HepG2 (cell line): Measurements from ENCODE around the gene PIP4K2B. TPM values are rescaled to one million over a fixed set of nuclear protein-coding genes. Genes with fewer than 3 reads are reported as not detected.

Experiments
- MBD4 ChIP-seq: IDR thresholded peaks from 2 replicates; pipeline ENCODE4 v1.6.1; 2012; ENCODE audit warnings: low read length, inconsistent platforms, borderline replicate concordance
- NBN ChIP-seq: fragments of 450-650 bp; conservative IDR thresholded peaks from 2 replicates; pipeline ENCODE4 v1.6.1; 2017
- RELA ChIP-seq: sonication (generic); formaldehyde crosslinking; IDR thresholded peaks from 2 replicates; pipeline ENCODE4 v1.4.0; 2020; ENCODE audit warnings: missing genetic modification reagents
- SALL1 ChIP-seq: sonication (generic); formaldehyde crosslinking; IDR thresholded peaks from 2 replicates; pipeline ENCODE4 v1.8.0; 2022; ENCODE audit warnings: mild to moderate bottlenecking, missing genetic modification reagents
- ZBTB42 ChIP-seq: sonication (generic); formaldehyde crosslinking; IDR thresholded peaks from 2 replicates; pipeline ENCODE4 v1.5.0; 2020; ENCODE audit warnings: mild to moderate bottlenecking, missing genetic modification reagents
- ZFP36 ChIP-seq: fragments of 150-350 bp; IDR thresholded peaks from 2 replicates; pipeline ENCODE4 v1.6.1; 2018; ENCODE audit warnings: borderline replicate concordance, low read length, low read depth; ENCODE audit not compliant: partially characterized antibody
- ZNF737 ChIP-seq: sonication (generic); formaldehyde crosslinking; IDR thresholded peaks from 2 replicates; pipeline ENCODE4 v1.5.0; 2020; ENCODE audit warnings: missing genetic modification reagents, mild to moderate bottlenecking, borderline replicate concordance
- polyA plus RNA-seq, 8 experiments: library from polyadenylated mRNA; depleted of rRNA in 3 of 8; stranded (reverse) in 7 of 8; unstranded in 1 of 8; fragments of >200 nt; fragmentation: Illumina TruSeq in 4 of 8; extraction: Trizol in 4 of 8; gene quantifications; 2 replicates each; pipeline versions ENCODE4 v1.2.1 to v1.2.3, GENCODE V29; 2011 to 2016; ENCODE audit warnings: low read depth in 4 of 8, missing spikeins in 1 of 8, mixed read lengths in 1 of 8; ENCODE audit not compliant: insufficient read depth in 1 of 8
- total RNA-seq, 5 experiments: library from RNA; depleted of rRNA; stranded (reverse); fragments of >200 nt; fragmentation: Illumina TruSeq; extraction: Trizol; gene quantifications; 2 replicates each; pipeline ENCODE4 v1.2.3, GENCODE V29; 2016; ENCODE audit warnings: low read depth in 1 of 5
- TF ChIP-seq, protein P1 (sequence below): sonication (generic); formaldehyde crosslinking; IDR thresholded peaks from 2 replicates; pipeline ENCODE4 v1.4.0; 2020; ENCODE audit warnings: missing genetic modification reagents
- TF ChIP-seq, protein P2 (sequence below): sonication (generic); formaldehyde crosslinking; IDR thresholded peaks from 2 replicates; pipeline ENCODE4 v1.5.0; 2020; ENCODE audit warnings: missing genetic modification reagents
- TF ChIP-seq, protein P3 (sequence below): sonication (generic); formaldehyde crosslinking; IDR thresholded peaks from 2 replicates; pipeline ENCODE4 v1.4.0; 2020; ENCODE audit warnings: missing genetic modification reagents, borderline replicate concordance

PIP4K2B gene
- total and polyA plus RNA-seq, 2 of the 13 experiments (the other 11 are each of a cell fraction or from before 2014, with no cell fraction given) = 20.4 to 54.0 TPM

DNA sequence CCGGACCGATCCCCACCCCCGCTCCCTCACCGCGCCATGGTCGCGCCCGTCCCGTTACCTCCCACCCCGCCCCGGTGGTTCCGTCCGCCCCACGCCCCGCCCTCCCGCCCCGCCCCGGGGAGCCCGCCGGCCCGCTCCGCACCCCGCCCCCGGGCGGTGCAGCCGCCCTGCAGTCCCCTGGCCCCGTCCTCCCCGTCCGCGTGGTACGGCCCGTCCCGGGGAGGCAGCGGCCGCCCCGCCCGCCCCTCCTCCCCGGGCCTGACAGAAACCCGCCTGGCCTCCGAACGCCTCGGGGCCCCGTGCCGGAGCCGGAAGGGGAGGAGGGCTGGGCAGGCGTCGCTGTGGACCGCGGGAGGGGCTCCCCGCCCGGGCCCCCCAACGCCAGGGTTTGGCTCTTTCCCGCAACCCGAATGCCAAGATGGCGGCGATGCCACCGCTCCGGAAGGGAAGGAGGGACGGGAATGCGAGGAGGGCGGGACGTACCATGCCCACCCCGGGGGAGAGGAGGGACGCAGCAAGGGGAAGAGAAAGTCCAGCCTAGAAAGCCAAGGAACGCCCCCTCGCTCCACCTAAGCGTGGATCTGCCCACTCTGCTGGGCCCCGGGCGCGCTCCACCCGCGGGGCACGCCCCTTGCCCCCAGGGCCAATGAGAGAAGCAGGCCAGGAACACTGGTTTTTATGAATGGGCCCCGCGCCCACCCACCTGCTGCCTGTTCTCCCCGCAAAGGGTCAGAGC is at the start of gene PIP4K2B (continued):
- TF ChIP-seq, protein P1, sequence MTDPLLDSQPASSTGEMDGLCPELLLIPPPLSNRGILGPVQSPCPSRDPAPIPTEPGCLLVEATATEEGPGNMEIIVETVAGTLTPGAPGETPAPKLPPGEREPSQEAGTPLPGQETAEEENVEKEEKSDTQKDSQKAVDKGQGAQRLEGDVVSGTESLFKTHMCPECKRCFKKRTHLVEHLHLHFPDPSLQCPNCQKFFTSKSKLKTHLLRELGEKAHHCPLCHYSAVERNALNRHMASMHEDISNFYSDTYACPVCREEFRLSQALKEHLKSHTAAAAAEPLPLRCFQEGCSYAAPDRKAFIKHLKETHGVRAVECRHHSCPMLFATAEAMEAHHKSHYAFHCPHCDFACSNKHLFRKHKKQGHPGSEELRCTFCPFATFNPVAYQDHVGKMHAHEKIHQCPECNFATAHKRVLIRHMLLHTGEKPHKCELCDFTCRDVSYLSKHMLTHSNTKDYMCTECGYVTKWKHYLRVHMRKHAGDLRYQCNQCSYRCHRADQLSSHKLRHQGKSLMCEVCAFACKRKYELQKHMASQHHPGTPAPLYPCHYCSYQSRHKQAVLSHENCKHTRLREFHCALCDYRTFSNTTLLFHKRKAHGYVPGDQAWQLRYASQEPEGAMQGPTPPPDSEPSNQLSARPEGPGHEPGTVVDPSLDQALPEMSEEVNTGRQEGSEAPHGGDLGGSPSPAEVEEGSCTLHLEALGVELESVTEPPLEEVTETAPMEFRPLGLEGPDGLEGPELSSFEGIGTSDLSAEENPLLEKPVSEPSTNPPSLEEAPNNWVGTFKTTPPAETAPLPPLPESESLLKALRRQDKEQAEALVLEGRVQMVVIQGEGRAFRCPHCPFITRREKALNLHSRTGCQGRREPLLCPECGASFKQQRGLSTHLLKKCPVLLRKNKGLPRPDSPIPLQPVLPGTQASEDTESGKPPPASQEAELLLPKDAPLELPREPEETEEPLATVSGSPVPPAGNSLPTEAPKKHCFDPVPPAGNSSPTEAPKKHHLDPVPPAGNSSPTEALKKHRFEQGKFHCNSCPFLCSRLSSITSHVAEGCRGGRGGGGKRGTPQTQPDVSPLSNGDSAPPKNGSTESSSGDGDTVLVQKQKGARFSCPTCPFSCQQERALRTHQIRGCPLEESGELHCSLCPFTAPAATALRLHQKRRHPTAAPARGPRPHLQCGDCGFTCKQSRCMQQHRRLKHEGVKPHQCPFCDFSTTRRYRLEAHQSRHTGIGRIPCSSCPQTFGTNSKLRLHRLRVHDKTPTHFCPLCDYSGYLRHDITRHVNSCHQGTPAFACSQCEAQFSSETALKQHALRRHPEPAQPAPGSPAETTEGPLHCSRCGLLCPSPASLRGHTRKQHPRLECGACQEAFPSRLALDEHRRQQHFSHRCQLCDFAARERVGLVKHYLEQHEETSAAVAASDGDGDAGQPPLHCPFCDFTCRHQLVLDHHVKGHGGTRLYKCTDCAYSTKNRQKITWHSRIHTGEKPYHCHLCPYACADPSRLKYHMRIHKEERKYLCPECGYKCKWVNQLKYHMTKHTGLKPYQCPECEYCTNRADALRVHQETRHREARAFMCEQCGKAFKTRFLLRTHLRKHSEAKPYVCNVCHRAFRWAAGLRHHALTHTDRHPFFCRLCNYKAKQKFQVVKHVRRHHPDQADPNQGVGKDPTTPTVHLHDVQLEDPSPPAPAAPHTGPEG (CRISPR knock-in tag) = peak; percentile 44; the same call in 1 of the 2 replicates
- TF ChIP-seq, protein P2, sequence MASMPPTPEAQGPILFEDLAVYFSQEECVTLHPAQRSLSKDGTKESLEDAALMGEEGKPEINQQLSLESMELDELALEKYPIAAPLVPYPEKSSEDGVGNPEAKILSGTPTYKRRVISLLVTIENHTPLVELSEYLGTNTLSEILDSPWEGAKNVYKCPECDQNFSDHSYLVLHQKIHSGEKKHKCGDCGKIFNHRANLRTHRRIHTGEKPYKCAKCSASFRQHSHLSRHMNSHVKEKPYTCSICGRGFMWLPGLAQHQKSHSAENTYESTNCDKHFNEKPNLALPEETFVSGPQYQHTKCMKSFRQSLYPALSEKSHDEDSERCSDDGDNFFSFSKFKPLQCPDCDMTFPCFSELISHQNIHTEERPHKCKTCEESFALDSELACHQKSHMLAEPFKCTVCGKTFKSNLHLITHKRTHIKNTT (CRISPR knock-in tag) = no peak
- TF ChIP-seq SALL1 (CRISPR knock-in tag) = peak; percentile 88; the same call in 1 of the 2 replicates
- TF ChIP-seq MBD4 = no peak
- TF ChIP-seq ZBTB42 (CRISPR knock-in tag) = no peak
- no peak for TF ChIP-seq NBN
- no peak for TF ChIP-seq ZNF737
- TF ChIP-seq RELA = 0 out of 2 replicates have a peak, but pooled peaks have one; percentile 48
- TF ChIP-seq, protein P3, sequence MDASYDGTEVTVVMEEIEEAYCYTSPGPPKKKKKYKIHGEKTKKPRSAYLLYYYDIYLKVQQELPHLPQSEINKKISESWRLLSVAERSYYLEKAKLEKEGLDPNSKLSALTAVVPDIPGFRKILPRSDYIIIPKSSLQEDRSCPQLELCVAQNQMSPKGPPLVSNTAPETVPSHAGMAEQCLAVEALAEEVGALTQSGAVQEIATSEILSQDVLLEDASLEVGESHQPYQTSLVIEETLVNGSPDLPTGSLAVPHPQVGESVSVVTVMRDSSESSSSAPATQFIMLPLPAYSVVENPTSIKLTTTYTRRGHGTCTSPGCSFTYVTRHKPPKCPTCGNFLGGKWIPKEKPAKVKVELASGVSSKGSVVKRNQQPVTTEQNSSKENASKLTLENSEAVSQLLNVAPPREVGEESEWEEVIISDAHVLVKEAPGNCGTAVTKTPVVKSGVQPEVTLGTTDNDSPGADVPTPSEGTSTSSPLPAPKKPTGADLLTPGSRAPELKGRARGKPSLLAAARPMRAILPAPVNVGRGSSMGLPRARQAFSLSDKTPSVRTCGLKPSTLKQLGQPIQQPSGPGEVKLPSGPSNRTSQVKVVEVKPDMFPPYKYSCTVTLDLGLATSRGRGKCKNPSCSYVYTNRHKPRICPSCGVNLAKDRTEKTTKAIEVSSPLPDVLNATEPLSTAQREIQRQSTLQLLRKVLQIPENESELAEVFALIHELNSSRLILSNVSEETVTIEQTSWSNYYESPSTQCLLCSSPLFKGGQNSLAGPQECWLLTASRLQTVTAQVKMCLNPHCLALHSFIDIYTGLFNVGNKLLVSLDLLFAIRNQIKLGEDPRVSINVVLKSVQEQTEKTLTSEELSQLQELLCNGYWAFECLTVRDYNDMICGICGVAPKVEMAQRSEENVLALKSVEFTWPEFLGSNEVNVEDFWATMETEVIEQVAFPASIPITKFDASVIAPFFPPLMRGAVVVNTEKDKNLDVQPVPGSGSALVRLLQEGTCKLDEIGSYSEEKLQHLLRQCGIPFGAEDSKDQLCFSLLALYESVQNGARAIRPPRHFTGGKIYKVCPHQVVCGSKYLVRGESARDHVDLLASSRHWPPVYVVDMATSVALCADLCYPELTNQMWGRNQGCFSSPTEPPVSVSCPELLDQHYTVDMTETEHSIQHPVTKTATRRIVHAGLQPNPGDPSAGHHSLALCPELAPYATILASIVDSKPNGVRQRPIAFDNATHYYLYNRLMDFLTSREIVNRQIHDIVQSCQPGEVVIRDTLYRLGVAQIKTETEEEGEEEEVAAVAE = peak; percentile 62; the same call in 1 of the 2 replicates
- TF ChIP-seq ZFP36 = no peak
